COLO668 (cell line): ENCODE results near the gene KDM4C.
"Not testable (repeated sequence)": the region's sequence is repeated elsewhere in the genome, so short reads cannot be mapped to it uniquely, and the experiment has no call there.

Experiments used
- DNase-seq: peaks from one replicate; lab custom pipeline; 2025; ENCODE audit not compliant: unreplicated experiment; lab: John Stamatoyannopoulos, UW

The KDM4C gene

GRCh38 chr9:7154650-7155049, 396.9 kb downstream of the KDM4C start:
- DNase-seq = no peak

DNA sequence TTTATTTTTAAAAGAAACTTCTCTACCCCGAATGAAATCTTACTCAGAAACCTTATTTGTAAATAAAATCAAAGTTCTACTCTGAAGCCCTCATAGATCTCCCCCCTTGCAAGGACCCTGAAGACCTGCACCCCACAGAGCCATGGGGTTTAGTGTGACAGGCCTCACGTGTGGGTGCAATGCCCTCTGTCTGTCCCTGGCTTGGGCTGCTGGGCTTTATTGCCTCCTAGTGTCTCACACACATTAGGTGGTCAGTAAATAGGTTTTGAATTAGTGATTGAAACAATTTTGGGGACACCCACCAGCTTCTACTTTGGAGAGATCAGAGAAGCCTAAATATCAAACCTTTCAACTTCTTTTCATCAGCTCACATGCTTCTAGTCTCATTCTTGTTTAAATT, 403.7 kb downstream of the KDM4C start:
- no peak for DNase-seq

DNA sequence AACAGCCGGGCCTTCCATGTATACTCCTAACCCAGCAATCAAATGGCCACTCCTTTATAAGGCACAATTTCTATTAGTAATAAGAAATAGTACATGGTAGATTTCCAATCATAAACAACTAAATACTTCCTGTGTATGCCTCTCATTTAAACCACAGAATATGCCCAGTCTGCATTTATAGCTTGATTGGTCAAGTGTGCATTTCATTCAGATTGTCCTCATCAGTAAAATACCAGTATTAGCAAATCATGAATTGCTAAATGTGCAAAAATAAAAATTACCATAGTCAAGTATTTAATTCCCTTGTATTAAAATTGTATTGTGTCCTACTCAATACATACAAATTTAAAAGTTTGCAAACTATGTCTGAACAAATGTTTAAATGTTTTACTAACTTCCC, 406.2 kb downstream of the KDM4C start:
- DNase-seq = no peak

DNA sequence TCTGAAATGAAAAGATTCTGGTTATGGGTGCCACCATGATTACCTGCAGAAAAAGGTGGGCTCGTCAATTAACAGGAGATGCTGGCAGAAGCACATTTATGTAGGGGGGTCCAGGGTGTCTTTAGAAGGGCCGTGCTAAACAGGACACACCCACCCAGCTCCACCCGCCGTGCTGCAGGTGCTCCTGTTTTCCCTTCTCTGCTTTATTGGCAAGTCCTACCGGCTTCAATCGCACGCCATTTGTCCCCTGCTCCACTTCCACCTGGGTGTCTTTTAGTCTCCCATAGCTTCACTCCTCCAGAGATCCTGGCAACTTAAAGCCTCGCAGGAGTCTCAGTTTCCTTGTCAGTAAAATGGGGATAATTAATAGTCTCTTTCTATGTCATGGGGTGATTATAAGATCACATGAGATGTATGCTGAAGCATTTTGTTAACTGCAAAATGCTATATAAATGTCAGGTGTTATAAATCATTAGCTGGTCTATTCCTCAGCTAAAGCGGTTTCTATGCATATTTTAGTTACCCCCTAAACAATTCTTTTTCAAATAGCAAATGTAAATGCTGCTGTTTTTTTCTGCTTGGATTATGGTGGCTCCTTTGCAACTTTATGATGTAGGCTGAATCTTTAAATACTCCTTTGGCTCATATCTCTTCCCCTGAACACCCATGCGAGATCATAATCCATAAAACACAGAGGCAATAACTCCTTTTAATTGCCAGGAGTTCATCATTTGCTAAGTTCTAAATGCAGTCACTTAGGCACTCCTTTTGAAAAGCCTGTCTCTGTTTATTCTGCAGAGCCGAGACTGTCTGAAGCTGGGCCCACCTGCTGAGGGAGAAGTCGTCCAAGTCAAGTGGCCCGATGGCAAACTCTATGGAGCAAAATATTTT, 406.9 kb downstream of the KDM4C start:
- DNase-seq = no peak

- DNase-seq = no peak
Measured at GRCh38 chr9:7165331-7165975, 407.7 kb downstream of the KDM4C start.

- DNase-seq = no peak
Measured at GRCh38 chr9:7166074-7166473, 408.3 kb downstream of the KDM4C start.

GRCh38 chr9:7169717-7170389, 412.1 kb downstream of the KDM4C start:
- no peak for DNase-seq

DNA sequence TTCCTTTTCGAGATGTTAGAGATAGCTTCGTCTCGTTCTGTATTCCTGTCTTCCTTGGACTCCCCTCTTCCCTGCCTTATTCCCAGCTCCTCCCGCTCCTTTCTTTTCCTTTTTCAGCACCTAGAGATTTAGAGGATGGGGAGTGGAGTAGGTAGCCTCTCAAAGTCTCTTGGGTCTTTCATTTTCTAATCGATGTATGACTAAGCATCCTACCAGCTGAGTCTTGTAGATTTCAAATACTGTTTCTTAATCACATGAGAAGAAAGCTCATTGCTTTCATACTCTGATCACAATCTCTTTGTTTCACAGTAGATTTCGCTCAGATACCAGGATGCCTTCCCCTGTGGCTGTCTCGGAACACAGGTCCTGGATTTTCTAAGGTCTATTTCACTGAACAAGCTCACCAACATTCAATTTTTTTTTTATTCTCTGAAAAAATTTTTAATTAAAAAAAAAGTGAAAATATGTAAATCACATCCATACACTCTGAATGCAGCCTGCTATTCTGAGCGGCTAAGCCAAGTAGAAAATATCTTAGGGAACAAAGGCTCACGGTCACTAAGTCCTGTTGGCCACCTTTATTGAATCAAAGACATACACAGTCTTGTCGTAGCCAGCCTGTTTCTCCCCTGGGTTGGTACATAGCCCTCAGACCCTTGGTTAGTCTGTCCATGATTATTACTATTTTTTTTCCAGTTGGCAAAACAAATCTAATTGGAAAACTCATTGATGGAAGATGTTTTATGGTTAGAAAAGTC, 413.8 kb downstream of the KDM4C start:
- no peak for DNase-seq

- DNase-seq = no peak
Measured at GRCh38 chr9:7172154-7173115, 414.7 kb downstream of the KDM4C start.

DNA sequence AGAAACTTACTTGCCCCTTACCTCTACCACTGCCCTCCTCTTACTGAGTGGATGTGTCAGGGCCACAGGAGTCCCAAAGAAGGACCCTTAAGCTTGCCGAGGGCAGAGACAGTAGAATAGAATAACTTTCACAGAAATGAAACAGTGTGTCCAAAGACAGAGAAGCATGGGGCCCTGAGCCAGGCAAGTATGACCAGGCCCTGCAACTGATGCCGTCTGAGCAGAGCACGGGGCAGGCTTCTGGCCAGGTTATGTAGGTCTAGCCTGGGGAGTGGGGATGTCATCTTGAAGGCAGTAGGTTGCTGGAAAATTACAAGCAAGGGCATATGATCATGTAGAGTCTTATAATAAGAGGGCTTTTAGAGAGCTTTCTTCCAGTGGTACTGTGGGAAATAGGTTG, 415.4 kb downstream of the KDM4C start:
- no peak for DNase-seq

GRCh38 chr9:7174301-7174700, 416.5 kb downstream of the KDM4C start:
- DNase-seq = no peak

DNA sequence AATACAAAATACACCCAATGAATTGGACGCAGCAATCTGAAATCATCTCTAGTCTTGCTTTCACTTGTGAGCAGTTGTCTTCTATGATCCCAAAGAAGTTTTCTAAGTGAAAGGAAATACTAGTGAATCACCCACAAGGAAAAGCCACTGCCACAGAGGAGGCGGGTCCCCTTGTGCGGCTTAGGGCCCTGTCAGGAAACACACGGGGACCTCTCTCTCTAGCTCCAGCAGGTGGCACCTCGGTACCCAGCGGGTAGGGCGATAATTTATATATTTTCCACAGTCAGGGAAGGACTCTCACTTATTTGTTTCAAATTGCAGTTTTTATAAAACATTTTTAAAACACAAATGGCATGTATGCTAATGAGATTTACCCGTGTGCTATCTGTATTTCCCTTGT, 417.1 kb downstream of the KDM4C start:
- no peak for DNase-seq

DNA sequence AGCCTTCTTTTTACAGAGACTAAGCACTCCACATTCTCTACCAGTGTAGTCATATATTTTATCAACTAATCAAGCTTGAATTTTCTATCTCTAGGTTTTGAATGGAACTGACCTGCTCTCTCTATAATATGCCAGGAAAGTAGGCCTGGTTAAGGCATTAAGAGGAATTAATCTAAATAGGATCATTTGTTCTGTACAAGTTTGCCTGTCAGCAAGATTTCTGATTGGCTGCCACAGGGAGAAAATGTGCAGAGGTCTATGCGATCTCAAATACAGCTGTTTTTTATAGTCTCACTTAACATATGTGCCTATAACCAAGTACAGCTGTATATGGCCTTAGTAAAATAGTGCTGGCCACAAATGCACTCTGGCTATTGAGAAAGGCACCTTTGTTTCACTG, 418.8 kb downstream of the KDM4C start:
- DNase-seq = no peak

DNA sequence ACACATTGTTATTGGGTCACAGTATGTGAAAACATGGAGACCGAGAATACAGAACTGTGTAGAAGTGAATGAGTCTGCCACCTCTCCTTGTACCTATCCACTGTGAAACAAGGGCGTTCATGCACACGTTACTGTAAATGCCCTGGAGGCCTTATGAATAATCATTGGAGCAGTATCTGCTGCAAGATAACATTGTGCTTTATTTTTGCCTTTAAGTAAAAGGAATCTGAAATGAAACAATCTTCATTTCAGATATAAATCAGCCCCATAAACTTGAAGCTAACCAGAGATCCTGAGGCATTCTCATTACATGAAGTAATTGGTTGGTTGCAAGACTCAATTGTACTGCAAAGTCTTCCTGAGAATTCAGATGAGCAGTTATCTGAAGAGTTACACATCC, 419.6 kb downstream of the KDM4C start:
- DNase-seq = no peak

DNA sequence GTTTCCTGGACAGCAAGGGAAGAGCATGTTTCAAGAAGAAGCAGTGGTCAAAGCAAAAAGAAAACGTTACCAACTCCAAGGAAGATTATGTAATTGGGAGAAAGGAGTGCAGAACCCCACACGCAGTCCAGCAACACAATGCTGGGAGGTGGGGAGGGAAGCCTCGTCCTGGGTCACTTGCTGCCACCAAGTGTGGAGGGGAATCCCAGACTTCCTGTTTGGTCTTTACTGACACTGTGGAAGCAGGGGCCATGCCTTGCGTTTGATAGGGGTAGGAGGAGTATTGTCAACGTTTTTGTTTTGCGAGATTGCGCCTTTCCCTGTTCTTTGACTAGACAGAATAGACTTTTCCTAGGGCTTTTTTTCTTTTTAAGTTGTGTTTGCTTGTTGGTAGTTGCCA, 421.0 kb downstream of the KDM4C start:
- no peak for DNase-seq

DNA sequence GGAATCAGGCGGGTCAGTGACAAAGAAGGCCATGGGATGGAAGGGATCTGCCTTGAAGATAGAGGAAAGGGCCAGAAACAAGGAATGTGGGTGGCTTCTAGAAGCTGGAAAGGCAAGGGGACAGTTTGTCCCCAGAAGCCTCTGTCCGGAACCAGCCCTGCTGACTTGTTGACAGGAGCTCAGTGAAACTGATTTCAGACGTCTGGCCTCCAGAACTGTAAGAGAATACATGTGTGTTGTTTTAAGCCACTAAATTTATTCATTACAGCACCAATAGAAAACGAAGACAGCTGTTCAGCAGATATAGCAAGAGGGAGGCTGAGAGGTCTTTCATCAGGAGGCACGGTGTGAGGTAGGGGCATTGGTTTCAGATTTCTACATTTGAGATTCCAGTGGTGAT, 422.5 kb downstream of the KDM4C start:
- DNase-seq = no peak

DNA sequence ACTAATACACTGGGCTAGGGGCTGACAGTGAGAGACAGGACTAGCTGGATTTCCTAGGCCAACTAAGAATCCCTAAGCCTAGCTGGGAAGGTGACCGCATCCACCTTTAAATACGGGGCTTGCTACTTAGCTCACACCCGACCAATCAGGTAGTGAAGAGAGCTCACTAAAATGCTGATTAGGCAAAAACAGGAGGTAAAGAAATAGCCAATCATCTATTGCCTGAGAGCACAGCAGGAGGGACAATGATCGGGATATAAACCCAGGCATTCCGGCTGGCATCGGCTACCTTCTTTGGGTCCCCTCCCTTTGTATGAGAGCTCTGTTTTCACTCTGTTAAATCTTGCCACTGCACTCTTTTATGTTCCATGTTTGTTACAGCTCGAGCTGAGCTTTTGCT, 425.4 kb downstream of the KDM4C start:
- DNase-seq = not testable (repeated sequence)

DNA sequence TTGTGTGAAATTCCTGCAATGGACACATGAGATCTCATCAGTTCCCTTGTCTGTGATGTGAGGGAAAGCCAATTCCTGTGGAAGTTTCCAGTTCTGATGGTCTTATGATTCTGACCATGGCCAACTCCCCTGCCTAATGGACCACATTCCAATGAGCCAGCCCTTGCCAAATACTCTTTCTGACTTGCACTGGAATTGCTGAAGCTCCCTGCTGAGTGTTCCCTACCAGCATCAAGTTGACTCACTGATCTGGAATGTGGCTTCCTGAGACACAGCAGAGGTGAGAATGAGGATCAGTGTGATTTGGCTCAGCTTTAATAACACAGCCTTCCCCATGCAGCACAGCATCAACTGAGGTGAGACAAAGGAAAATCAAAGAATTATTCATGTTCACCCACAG, 427.8 kb downstream of the KDM4C start:
- no peak for DNase-seq

DNA sequence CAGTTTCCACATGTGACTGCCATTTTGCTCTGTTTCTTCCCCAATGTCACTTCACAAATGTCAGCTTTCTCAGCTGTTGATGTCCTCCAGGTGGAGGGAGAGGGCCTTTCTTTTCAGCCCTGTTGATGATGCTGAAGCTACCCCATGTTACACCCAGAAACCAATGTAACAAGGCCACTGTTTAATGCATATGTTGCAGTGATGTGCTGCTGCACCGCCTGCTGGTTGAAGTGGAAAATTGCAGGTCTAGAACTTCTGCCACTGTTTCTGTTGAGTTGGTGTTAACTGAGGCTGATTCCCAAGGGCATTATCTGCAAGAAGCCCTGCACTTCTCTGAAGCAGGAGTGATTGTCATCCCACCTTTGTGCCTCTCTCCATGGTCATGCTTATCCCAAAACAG, 428.4 kb downstream of the KDM4C start:
- no peak for DNase-seq

DNA sequence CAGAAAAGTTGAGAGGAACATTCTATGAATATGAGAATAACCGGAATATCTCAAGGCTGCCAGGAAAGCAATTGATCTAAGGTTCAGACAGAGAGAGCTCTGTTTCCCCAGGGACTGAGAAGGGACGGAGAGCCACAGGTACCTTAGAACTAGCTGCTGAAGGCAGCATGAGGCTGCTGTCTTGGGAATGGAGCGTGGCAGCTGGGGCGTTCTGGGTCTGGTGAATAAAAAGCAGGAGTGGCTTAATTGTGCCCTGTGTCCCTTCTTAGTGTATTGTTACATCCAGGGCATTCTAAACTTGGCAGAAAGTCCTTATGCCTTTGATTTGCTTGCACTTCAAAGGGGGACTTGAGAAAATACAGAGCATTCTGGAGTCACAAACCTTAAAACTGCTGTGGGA, 434.5 kb downstream of the KDM4C start:
- no peak for DNase-seq
